GM21825 (cell line): ENCODE data around the gene NFYA.

Experiments used
- ATAC-seq: cut with Tn5 transposase; IDR thresholded peaks from one replicate; pipeline ENCODE4 v1.9.1; 2021; ENCODE audit warnings: mild to moderate bottlenecking, moderate library complexity; ENCODE audit not compliant: unreplicated experiment

NFYA gene

DNA sequence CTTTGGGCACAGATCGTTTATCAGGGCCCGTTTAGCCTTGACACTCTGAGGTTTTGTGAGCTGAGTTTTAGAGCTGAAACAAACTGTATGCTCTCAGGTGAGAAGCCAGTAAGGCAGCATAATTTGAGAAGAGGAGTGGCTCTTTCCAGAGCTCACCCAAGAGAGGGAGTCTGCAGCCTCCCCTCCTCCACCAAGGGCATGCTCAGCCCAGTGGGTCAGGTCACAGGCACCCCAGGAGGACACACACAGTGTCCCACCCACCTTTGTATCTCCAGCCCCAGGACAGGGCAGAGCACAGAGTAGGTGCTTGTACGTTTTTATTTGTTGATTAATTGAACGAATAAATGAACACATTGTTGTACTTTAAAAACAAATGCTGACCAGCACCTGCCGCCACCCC lies 27.1 kb upstream of the NFYA start:
- no peak for ATAC-seq

DNA sequence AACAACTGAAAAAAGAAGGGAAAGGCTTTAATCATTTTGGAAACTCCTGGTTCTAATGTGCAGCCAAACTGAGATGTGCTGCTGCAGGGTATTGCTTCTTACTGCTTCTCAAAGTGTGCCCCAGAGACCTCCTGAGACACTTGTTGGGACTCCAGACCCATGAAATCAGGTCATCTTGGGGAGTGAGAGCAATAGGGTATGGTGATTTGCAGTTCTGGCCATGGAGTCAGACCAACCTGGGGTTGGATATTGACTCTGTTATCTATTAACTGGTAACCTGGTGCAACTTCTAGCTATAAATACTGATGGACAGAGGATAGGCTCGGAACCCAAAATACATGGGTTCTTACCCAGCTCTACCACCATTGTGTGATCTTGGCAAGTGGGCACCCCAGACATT lies 26.7 kb upstream of the NFYA start:
- no peak for ATAC-seq

DNA sequence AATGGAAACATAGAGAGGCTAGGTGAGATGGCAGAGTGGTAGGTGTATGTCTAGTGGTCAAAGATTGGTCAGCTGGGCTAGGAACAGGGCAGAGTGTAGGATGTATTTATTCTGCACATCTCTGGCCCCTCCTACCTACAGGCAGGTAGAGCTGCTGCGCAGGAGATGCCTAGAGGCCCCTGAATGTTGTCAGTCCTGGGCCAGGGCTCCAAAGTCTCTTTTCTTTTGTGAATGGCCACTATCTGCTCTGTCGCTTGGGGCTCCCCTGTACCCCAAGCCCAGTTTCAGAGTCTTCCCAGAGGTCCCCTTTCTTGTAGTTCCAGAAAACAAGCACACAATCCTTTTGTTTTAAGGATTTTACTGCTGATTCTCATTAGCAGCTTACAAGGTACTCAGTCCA lies 25.5 kb upstream of the NFYA start:
- no peak for ATAC-seq

DNA sequence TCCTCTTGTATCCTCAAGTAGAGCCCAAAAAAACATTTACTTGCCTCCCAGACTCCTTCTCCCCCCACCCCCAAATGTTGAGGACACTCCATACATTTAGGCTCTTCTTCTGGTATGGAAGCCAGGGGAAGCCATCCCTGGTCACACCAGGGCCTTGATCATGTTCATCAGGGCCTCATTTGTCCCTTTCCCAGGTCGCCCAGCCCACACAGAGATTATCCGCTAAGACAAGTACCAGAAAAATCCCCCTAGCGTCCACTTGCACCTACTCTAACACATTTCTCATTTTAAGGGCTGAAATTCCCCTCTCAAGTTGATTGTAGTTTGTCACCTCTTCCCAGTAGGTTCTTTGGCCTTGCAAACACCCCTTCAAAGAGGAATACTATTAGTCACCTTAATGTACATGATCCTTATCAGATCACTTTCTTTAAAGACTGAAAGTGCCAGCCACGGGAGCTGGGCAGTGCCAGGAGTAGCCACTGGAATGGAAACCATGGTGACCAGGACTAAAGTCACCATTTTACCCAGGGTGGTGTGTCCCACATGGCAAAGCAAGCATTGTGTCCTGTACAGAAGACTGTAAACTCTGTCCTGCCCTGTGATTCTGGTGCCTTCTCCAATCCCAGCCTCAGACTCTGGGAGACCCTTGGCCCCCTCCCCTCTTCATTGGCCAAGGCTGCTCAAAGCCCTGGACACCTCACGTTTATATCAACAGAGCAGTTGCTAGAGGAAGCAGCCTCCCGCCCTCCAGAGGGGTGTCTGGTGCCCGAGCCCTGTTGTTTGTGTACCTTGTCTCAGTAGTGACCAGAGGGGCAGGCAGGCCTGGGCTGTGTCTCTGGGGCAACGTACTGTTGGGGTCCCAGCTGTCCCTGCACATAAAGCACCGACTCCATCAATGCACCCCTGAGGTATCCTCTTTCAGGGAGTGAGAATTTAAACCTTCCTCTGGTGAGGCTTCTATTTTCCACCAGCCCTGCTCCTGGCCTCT lies 24.7 kb upstream of the NFYA start:
- no peak for ATAC-seq

DNA sequence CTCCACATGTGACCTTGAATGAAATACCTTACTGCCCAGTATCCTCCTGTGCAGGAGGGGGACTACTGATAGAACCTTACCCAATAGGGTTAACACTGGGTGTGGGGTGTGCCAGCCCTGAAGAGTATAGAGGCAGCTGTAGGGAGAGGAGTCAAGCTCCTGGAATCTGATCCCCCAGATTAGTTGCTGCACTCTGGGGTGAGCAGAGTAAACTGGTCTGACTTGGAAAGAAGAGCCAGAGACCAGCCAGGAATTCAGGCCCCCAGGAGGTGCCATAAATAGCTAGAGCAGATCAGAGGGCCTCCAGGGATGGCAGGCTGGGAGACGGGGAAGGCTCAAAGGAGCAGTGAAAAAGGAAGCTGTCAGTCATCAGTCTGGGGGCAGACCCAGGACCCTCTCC lies 23.3 kb upstream of the NFYA start:
- no peak for ATAC-seq

DNA sequence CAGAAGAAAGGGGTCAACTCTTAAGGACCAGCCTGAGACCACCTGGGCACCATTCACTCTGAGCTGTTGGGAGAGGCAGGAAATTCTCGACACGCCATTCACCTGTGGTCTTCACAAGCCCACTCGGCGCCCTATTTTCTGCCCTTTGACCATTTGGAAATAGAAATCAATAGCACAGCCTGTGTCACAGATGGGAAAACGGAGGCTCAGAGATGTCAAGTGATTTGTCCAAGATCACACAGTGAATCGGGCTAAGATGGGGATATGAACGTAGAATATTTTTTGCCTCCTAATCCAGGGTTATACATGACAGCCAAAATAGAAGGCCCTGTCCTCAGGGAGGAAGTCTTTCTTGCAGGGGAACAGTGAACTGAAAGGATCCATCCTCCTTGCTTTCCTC lies 22.8 kb upstream of the NFYA start:
- no peak for ATAC-seq

DNA sequence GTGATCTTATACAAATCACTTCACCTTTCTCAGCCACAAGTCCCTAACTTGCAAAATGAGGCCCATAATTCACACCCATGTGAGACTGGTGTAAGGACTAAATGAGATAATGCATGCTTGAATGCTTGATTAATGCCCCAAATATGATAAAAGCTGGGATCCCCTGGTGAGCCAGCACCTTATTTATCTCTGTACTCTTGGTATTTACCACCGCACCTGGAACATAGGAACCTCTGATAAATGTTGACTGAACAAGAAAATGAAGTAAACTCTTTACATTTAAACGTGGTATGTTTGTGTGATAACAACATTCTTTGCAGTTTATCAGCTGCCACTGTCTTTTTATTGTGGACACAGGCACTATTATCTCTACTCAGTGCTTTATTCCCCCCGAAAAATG lies 22.2 kb upstream of the NFYA start:
- no peak for ATAC-seq

DNA sequence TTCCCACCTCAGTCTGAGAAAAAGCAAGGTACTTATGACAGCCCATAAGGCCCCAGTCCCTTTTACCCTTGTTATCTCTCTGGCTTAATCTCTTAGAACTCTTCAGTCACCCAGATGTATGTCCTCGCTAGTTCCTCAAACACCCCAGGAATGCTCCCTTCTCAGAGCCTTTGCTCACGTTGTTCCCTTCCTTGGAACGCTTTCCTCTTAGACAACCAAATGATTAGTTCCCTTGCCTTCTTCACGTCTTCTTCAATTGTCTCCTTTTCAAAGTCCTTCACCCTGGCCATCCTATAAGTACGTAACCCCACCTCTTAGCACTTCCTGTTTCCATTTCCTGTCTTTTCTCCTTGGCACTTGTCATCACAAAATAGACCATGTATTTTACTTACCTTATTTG lies 20.9 kb upstream of the NFYA start:
- ATAC-seq, result no peak

DNA sequence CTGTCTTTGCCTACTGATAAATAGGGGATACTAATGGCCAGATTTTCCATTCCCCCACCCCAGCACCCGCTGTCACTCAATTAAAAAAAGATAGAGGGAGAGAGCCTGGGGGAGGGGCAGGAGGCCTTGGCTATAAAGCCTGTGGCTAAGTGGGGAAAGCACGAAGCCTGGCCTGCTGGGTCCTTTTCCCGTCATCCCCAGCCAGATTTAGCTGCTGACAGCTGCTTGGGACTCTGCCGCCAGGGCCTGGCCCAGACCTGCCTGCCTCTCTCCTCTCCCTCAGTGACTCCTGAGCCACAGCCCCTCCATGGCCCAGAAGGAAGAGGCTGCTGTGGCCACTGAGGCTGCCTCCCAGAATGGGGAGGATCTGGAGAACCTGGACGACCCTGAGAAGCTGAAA lies 19.7 kb upstream of the NFYA start, which contains the start of gene APOBEC2:
Gene APOBEC2, plus strand, starts transcription at position 162 of the 400 bp plus-strand sequence. Its CDS starts 146 bp downstream, at position 308.
- ATAC-seq, result no peak

DNA sequence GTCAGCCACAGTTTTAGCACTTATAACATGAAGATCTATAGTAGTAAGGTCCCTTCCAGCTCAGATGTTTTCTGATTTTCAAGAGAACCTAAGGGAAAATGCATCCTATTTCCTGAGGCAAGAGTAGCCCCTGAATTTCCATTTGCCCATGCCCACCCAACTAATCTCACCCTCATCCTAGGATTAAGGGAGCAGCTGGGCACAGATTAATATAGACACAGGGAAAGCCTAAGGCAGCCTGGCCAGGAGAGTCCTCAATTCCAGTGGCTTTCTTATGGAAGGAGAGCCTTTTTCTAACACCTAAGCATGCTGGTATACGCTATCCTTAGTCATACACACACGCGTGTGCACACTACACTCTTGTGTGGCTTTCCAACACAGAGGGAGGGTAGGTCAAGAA lies 18.3 kb upstream of the NFYA start:
- no peak for ATAC-seq

DNA sequence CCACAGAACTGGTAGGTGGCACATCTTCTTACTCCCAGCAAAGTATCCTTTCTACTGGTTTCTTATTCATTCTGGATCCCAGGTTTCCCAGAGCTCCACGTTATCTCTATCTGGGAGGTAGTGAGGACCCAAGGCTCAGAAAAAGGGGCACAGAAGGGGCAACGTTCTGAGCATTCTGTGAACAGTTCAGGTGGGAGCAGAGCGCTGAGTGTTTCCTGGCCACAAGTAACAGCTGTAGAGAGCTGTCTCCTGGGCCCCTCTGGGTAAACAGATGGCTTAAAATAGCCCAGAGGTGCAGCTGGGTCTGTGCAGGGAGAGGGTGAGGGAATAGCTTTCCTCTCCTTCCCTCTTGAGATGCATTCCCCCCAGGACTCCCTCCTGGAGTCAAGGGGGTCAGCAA lies 17.6 kb upstream of the NFYA start:
- ATAC-seq, result no peak

DNA sequence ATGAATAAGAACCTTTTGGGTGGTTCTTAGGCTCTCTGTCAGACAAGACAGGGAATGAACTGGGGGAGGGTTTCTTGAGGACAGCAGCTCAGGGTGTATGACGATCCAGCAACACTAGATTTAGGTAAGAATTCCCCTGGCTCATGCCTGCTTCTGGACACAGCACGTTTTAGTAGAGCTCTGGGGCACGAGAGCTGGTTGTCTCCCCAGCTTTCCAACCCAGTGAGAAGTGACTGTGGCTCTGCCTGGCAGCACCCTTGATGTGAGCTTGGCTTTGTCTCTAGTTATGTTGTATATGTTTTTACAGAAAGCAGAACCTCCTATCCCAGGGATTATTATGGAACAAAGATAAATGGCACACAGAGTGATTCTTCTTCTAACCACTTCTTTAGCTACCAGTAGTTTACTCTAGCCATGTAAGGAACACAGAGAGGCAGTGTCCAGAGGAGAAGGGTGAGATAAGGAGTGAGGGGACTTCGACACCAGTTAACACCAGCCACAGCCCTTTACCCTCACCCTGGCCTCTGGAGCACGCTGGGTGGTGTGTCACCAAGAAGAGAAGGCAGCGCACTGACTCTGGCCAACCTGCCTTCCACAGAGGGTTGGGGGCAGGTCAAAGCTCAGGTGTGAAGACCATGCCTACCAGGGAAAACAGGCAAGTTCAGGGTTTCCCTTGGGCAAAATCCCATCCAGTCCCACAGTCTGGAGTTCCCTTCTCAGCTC lies 15.8 kb upstream of the NFYA start:
- no peak for ATAC-seq

DNA sequence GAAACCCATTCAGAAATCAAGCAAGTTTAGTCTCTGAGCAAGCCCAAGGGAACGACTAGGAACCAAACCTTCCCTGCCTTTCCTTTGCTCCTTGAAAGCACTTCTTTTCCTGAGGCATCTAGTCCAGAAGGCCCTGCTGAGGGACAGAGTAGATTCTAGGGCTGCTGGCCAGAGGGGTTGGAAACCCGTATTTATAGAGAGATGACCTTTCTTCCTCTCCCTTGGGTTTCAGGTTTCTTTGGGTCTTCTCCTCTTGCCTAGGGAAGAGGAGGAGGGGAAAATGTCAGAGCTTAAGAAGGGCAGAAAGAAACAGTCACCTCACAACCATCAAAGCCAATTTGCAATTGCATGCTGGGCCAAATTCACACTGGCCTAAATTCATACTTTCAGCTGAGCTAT lies 14.0 kb upstream of the NFYA start:
- no peak for ATAC-seq

DNA sequence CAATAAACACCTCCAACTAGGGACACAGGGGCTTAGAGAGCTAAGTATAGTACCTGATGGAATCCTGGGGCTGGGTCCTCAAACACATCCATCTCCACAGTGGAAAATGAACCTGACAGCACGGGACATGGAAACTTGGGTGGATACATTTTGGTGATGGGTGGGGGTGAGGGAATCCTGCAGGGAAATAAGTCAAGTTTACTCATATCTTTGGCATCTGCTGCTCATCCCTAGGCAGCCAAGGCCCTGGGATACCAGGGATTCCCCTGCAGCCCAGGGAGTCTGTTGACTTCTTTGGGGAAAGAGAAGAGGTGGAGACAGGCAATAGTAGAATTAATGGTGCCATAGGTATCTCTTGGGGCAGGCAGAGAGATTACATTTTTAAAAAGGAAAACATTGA lies 13.2 kb upstream of the NFYA start:
- no peak for ATAC-seq

DNA sequence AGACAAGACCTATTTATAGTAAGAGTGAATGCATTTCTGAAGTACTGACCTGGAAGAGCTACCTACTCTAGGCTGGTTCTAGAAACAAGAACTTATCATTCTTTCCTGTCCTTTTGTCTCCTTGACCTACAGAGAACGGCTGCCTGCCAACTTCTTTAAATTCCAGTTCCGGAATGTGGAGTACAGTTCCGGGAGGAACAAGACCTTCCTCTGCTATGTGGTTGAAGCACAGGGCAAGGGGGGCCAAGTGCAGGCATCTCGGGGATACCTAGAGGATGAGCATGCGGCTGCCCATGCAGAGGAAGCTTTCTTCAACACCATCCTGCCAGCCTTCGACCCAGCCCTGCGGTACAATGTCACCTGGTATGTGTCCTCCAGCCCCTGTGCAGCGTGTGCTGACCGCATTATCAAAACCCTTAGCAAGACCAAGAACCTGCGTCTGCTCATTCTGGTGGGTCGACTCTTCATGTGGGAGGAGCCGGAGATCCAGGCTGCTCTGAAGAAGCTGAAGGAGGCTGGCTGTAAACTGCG lies 11.5 kb upstream of the NFYA start:
- no peak for ATAC-seq

DNA sequence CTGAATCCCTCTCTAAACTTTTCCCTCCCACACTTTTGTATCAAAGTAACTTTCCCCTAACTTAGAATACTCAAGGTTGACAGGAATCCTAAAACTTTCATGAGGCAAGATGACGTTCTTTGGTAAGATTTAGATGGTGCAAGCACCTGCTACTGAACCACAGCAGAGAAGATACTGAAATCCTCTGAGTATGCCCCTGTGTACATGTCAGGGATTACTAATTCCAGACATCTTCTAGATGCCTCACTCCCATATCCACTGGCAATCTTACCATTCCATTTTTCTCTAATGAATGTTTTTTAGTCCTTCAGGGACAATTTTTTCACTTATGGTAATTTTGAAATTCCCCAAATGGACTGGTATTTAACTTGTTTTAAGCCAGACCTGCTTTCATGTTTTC lies 10.7 kb upstream of the NFYA start:
- no peak for ATAC-seq

DNA sequence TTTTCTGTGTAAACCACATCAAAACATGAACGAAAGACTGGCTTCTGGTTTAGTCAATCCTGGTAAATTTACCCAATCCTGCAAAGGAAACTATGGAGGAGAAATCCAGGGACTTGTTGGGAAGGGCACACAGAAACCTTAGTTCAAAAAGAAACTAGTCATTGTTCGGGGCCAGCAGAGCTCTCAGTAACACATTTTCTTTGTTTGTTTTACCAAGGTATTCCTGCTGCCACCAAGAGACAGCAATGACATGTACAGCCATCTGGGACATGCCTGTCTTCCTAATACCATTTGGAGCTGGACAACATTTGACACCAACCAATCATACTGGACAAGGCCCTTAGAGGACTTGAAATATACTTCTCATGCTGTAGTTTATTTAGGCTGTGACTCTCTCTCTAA lies 8.9 kb upstream of the NFYA start:
- ATAC-seq, result no peak

DNA sequence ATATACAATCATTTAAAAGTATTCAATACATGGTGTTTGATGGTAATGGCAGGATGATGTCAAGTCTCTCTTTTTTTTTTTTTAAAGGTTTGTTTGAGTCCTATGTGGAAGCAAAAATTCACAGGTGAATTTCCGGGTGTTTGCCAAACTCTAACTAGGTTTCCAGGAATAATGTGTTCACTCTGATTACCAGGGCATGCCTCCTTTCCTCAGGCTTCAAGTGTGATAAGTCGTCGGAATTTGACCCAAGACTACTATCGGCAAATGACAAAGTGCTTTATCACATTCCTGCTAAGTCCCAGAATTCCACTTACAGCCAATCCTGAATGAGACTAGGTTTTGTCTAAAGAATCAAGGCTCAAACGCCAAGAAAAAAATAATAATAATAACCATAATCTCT lies 7.9 kb upstream of the NFYA start:
- ATAC-seq, result no peak

DNA sequence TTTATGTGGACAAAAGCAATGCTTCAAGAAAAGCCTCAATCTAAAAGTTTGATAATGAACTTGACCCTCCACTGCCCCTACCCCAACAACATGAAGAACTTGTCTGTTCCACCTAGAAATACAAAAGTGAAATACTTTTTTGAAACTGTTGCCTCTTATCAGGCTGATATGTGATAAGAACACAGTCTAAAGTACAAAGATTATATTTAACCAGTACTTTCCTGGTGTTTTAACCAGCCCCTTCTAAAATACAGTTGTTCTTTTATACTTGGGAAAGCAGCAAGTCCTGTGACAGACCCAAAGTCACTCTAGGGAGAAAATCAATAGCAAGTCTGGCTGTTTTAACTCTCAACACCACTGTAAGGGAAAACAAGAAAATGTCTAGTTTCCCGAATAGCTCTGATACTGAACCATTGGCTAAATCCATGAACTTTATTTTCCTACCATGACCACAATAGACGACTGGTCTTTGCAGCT lies 7.2 kb upstream of the NFYA start:
- no peak for ATAC-seq

DNA sequence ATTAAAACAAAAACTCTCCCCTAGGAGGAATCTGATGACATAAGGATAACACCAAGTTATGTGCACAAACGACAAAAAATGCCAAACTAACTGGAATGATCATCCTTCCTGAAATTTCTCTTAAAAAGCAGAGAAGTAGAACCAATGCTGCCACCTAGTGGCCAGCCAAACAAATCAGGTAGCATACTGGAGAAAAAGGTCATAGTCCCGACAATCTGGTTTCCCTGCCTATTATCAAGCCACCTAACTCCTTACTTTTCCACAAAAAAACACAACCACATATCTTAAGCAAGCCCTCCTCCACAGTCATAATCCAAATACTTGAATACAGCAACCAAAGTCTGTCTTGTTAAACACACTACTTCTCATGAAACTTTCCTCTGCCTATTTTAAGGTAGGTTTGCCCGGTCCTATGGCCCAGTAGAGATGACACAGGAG lies 5.9 kb upstream of the NFYA start:
- ATAC-seq, result no peak

DNA sequence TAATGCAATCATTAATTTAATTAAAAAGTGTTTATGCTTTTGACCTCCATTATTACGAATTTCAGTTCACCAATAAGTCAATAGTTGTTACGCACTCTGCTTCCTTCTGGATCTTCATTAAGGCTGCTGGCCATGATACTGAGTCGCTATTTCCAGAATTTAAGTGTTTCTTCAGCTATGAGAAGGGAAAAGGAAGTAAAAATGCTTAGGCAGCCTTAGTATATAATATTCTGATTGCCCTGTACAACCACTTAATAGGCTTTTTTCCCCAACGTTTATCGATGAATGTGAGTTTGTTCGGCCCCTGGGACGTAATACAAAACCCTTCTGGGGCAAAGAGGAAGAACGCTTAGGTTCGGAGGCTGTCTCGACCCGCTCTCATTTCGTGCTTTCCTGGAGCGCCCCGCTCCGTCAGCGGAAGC lies 1.3 kb upstream of the NFYA start:
- ATAC-seq, result no peak
